ENCODE measurements around the gene ACBD6. TPM values are rescaled to one million over a fixed set of nuclear protein-coding genes. Genes with fewer than 3 reads are reported as not detected.

The ACBD6 gene
- total RNA-seq, 1 experiment from 2014 or later, result 48.5 TPM

GRCh38 chr1:180397175-180397574 is 105.2 kb downstream of the ACBD6 start:
- intact Hi-C loops (cut with micrococcal nuclease; ENCODE audit: unreplicated experiment), result no loop called here
- Histone ChIP-seq H3K4me3 (ENCODE audit: low read depth in 2 of 2, low read length in 2 of 2) (no peak overlapping the region), H3K27ac (ENCODE audit: low read length) (no peak overlapping the region), H3K36me3 (ENCODE audit: control insufficient read depth, insufficient read depth, low read length) (no peaks in the 10 kb centered on the region; the same call in 1 of the 2 replicates), H3K9me3 (ENCODE audit: control insufficient read depth, insufficient read depth, low read depth, low read length) (no peaks in the 10 kb centered on the region), H3K27me3 (ENCODE audit: control insufficient read depth, insufficient read depth, low read length) (no peaks in the 10 kb centered on the region), H3K4me1 (ENCODE audit: control insufficient read depth, insufficient read depth, low read length) (no peaks in the 10 kb centered on the region)
- CTCF ChIA-PET, result no interaction called here
- DNase-seq (ENCODE audit: low read depth, low spot score) (no peak), ATAC-seq (no peak)
- BruUV-seq (replicated peaks), result no TSS peak
- POLR2A ChIA-PET, result no interaction called here
- in situ Hi-C loops (cut with HindIII; ENCODE audit: low pct_unique_long_range_greater_than_20kb, low sequenced_read_pairs), result no loop called here
- TF ChIP-seq REST (IDR thresholded peaks at IDR 0.05; ENCODE audit: insufficient read depth in 1 of 2, low read depth in 2 of 2, low read length in 1 of 2) (no peak), CTCF (IDR thresholded peaks at IDR 0.05) (no peak), TCF7L2 (IDR thresholded peaks at IDR 0.05; ENCODE audit: low read depth, low read length) (no peak), SIN3A (IDR thresholded peaks at IDR 0.05; ENCODE audit: borderline replicate concordance, insufficient read depth, low read depth, low read length) (no peak), POLR2AphosphoS5 (IDR thresholded peaks at IDR 0.05; ENCODE audit: low read depth, low read length) (no peak)

GRCh38 chr1:180392427-180393145 is 109.8 kb downstream of the ACBD6 start:
- ChIA-PET CTCF (no interaction called here), POLR2A (no interaction called here)
- Histone ChIP-seq H3K4me3 (ENCODE audit: low read depth in 2 of 2, low read length in 2 of 2) (no peak overlapping the region), H3K27me3 (ENCODE audit: control insufficient read depth, insufficient read depth, low read length) (no peaks in the 10 kb centered on the region), H3K4me1 (ENCODE audit: control insufficient read depth, insufficient read depth, low read length) (no peaks in the 10 kb centered on the region), H3K36me3 (ENCODE audit: control insufficient read depth, insufficient read depth, low read length) (no peaks in the 10 kb centered on the region), H3K9me3 (ENCODE audit: control insufficient read depth, insufficient read depth, low read depth, low read length) (no peaks in the 10 kb centered on the region), H3K27ac (ENCODE audit: low read length) (no peak overlapping the region)
- in situ Hi-C loops (cut with HindIII; ENCODE audit: low pct_unique_long_range_greater_than_20kb, low sequenced_read_pairs), result no loop called here
- intact Hi-C loops (cut with micrococcal nuclease; ENCODE audit: unreplicated experiment), result no loop called here
- ATAC-seq, result no peak
- TF ChIP-seq TCF7L2 (IDR thresholded peaks at IDR 0.05; ENCODE audit: low read depth, low read length) (no peak), CTCF (IDR thresholded peaks at IDR 0.05) (no peak), REST (IDR thresholded peaks at IDR 0.05; ENCODE audit: insufficient read depth in 1 of 2, low read depth in 2 of 2, low read length in 1 of 2) (no peak), POLR2AphosphoS5 (IDR thresholded peaks at IDR 0.05; ENCODE audit: low read depth, low read length) (no peak), SIN3A (IDR thresholded peaks at IDR 0.05; ENCODE audit: borderline replicate concordance, insufficient read depth, low read depth, low read length) (no peak)
- DNase-seq (ENCODE audit: low read depth, low spot score), result no peak
- no TSS peak for BruUV-seq (replicated peaks)

All from Panc1 (cell line).